Neural cell (in vitro differentiated cells): ENCODE data around the gene GEMIN4.

Source experiments
- EP300 ChIP-seq: fragments of 450-650 bp; conservative IDR thresholded peaks from 2 replicates; pipeline ENCODE4 v1.6.1; 2014; ENCODE audit warnings: antibody characterized with exemption, mild to moderate bottlenecking, moderate library complexity; ENCODE audit not compliant: poor library complexity, severe bottlenecking
- EZH2 ChIP-seq: fragments of 200-600, 300-800 bp; shearing (Covaris generic), sonication (generic); IDR thresholded peaks from 2 replicates; pipeline ENCODE4 v1.6.1; 2014; ENCODE audit warnings: antibody characterized with exemption, low read length, borderline replicate concordance, mild to moderate bottlenecking; ENCODE audit not compliant: insufficient read depth, poor library complexity, severe bottlenecking
- SMC3 ChIP-seq: fragments of 450-650 bp; conservative IDR thresholded peaks from 2 replicates; pipeline ENCODE4 v1.6.1; 2014; ENCODE audit warnings: antibody characterized with exemption, mild to moderate bottlenecking, moderate library complexity; ENCODE audit not compliant: poor library complexity
- TAF1 ChIP-seq: IDR thresholded peaks from 2 replicates; pipeline ENCODE4 v1.6.1; 2012; ENCODE audit warnings: low read depth
- TF ChIP-seq, protein P1 (sequence below): fragments of 450-650 bp; IDR thresholded peaks from 2 replicates; pipeline ENCODE4 v1.5.1; 2014; ENCODE audit warnings: antibody characterized with exemption, mild to moderate bottlenecking, moderate library complexity; ENCODE audit not compliant: poor library complexity, severe bottlenecking
- TF ChIP-seq, protein P2 (sequence below): IDR thresholded peaks from 2 replicates; pipeline ENCODE4 v1.6.1; 2012; ENCODE audit warnings: borderline replicate concordance

GRCh38 chr17:732902-733720, 19.0 kb downstream of the GEMIN4 start:
- TF ChIP-seq, protein P1, sequence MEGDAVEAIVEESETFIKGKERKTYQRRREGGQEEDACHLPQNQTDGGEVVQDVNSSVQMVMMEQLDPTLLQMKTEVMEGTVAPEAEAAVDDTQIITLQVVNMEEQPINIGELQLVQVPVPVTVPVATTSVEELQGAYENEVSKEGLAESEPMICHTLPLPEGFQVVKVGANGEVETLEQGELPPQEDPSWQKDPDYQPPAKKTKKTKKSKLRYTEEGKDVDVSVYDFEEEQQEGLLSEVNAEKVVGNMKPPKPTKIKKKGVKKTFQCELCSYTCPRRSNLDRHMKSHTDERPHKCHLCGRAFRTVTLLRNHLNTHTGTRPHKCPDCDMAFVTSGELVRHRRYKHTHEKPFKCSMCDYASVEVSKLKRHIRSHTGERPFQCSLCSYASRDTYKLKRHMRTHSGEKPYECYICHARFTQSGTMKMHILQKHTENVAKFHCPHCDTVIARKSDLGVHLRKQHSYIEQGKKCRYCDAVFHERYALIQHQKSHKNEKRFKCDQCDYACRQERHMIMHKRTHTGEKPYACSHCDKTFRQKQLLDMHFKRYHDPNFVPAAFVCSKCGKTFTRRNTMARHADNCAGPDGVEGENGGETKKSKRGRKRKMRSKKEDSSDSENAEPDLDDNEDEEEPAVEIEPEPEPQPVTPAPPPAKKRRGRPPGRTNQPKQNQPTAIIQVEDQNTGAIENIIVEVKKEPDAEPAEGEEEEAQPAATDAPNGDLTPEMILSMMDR: no peak
- TF ChIP-seq, protein P2, sequence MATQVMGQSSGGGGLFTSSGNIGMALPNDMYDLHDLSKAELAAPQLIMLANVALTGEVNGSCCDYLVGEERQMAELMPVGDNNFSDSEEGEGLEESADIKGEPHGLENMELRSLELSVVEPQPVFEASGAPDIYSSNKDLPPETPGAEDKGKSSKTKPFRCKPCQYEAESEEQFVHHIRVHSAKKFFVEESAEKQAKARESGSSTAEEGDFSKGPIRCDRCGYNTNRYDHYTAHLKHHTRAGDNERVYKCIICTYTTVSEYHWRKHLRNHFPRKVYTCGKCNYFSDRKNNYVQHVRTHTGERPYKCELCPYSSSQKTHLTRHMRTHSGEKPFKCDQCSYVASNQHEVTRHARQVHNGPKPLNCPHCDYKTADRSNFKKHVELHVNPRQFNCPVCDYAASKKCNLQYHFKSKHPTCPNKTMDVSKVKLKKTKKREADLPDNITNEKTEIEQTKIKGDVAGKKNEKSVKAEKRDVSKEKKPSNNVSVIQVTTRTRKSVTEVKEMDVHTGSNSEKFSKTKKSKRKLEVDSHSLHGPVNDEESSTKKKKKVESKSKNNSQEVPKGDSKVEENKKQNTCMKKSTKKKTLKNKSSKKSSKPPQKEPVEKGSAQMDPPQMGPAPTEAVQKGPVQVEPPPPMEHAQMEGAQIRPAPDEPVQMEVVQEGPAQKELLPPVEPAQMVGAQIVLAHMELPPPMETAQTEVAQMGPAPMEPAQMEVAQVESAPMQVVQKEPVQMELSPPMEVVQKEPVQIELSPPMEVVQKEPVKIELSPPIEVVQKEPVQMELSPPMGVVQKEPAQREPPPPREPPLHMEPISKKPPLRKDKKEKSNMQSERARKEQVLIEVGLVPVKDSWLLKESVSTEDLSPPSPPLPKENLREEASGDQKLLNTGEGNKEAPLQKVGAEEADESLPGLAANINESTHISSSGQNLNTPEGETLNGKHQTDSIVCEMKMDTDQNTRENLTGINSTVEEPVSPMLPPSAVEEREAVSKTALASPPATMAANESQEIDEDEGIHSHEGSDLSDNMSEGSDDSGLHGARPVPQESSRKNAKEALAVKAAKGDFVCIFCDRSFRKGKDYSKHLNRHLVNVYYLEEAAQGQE: no peak
- no peak for TF ChIP-seq TAF1
- no peak for TF ChIP-seq EP300
- no peak for TF ChIP-seq SMC3
- TF ChIP-seq EZH2: no peak
